Measurements from ENCODE around the gene CDH4. TPM values are rescaled to one million over a fixed set of nuclear protein-coding genes. Genes with fewer than 3 reads are reported as not detected.

CDH4 gene
- total and polyA plus RNA-seq, 2 of the 8 experiments (the other 6 are each of a cell fraction or from before 2014, with no cell fraction given), result 4.3 to 7.9 TPM

DNA sequence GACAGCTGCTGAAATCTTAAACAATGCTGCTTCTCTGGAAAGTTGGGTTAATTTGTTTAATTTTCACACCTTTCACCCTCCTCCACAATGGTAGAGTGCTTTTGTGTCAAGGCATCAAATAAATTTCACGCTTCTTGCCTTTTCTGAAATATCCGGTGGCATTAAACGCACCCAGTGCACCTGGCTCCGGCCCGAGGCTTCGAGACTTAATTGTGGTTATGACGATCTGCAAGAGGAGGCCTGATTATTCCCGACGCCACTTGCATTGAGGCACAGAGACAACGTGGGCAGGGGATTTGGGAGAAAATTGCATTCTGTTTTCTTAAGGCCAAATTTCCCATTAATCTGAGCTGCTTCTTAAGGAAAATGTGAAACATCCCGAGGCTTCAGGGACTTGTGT lies 152.2 kb downstream of the CDH4 start:
- H3K18ac ChIP-seq (ENCODE audit: extremely low read depth, low read length), result no peak overlapping the region
- no peak overlapping the region for H2BK15ac ChIP-seq (ENCODE audit: low read length)
- H3K9ac ChIP-seq (replicated peaks in 1 of 4; ENCODE audit: extremely low read depth in 1 of 4, low read depth in 3 of 4, low read length in 3 of 4), result no peak overlapping the region
- no peak overlapping the region for H3K27ac ChIP-seq (ENCODE audit: low read depth, low read length)
- H2BK120ac ChIP-seq (replicated peaks; ENCODE audit: low read depth, low read length), result no peak overlapping the region
- no peak overlapping the region for H4K8ac ChIP-seq (ENCODE audit: extremely low read depth, insufficient read depth, low read length)
- H2BK20ac ChIP-seq (ENCODE audit: low read length), result no peak overlapping the region
- H4K91ac ChIP-seq (replicated peaks; ENCODE audit: insufficient read length, low read length), result no peak overlapping the region
- no peak for DNase-seq (ENCODE audit: low read depth in 1 of 2, low spot score in 2 of 2)
- no peak overlapping the region for H3K23ac ChIP-seq (ENCODE audit: insufficient read length)
- H2AK5ac ChIP-seq (ENCODE audit: low read depth, low read length), result no peak overlapping the region
- H3K4me1 ChIP-seq (replicated peaks in 1 of 4; ENCODE audit: control insufficient read depth in 3 of 4, insufficient read depth in 4 of 4, low read length in 3 of 4), result no peaks in the 10 kb centered on the region
- no peaks in the 10 kb centered on the region for H3K36me3 ChIP-seq (ENCODE audit: control insufficient read depth in 2 of 4, insufficient read depth in 4 of 4, low read length in 3 of 4)
- no peak overlapping the region for H2BK12ac ChIP-seq (ENCODE audit: low read depth, low read length)
- no peak overlapping the region for H2BK5ac ChIP-seq (ENCODE audit: low read depth, low read length)
- WGBS, 2 experiments (ENCODE audit: extremely low coverage in 1 of 2, insufficient coverage in 1 of 2, insufficient read length in 1 of 2, insufficient replicate concordance in 2 of 2, low coverage in 1 of 2, low lambda C conversion rate in 2 of 2, missing lambda C conversion rate in 1 of 2), result 92% methylated on average over 11 of the region's 11 CpGs; no CpG with 5 or more reads in 1 of the 2 experiments
- peaks cover 0 to 3% of the 10 kb centered on the region in 2 experiments for H4K20me1 ChIP-seq (replicated peaks in 1 of 2; ENCODE audit: control insufficient read depth in 1 of 2, insufficient read depth in 2 of 2, low read length in 2 of 2)
- H3K23me2 ChIP-seq (ENCODE audit: low read depth, low read length), result no peaks in the 10 kb centered on the region
- H3K56ac ChIP-seq (replicated peaks; ENCODE audit: insufficient read length, low read depth, low read length), result no peak overlapping the region
- no peak overlapping the region for H3K4me3 ChIP-seq (ENCODE audit: extremely low read depth in 1 of 4, insufficient read depth in 2 of 4, low read depth in 3 of 4, low read length in 4 of 4)
- no peaks in the 10 kb centered on the region for H3K79me1 ChIP-seq (ENCODE audit: low read depth, low read length)
- ChIA-PET POLR2A (ENCODE audit: partially characterized antibody) (no interaction called here), CTCF (ENCODE audit: partially characterized antibody) (interaction anchor here (0.7 to 1.6 kb wide), 3 partner anchors 12 to 176 kb away, joined by 3 to 5 read pairs (median 3); no protein-coding TSS in a partner anchor)
- no peaks in the 10 kb centered on the region for H3K79me2 ChIP-seq (ENCODE audit: control insufficient read depth in 1 of 2, insufficient read depth in 2 of 2, low read length in 2 of 2)
- no peak overlapping the region for H3K4ac ChIP-seq (replicated peaks; ENCODE audit: insufficient read length, low read depth, low read length)
- no peaks in the 10 kb centered on the region; a peak in 1 of 4 replicates for H3K9me3 ChIP-seq (ENCODE audit: insufficient read depth in 2 of 2, low read depth in 1 of 2, low read length in 1 of 2)
- no peak for FAIRE-seq
- no peak overlapping the region for H3K14ac ChIP-seq (ENCODE audit: insufficient read length)
- H4K5ac ChIP-seq (ENCODE audit: insufficient read length, low read depth, low read length), result no peak overlapping the region
- no peak overlapping the region for H2AFZ ChIP-seq (ENCODE audit: low read length)
- peaks cover 0 to 19% (median 7%) of the 10 kb centered on the region in 4 experiments; a peak in 4 of 7 replicates for H3K27me3 ChIP-seq (replicated peaks in 1 of 4; ENCODE audit: control insufficient read depth in 3 of 4, extremely low read depth in 1 of 4, insufficient read depth in 3 of 4, low read length in 3 of 4)
- H3K4me2 ChIP-seq (ENCODE audit: insufficient read depth in 1 of 2, low read depth in 2 of 2, low read length in 2 of 2), result no peak overlapping the region
- TF ChIP-seq SP2 (IDR thresholded peaks at IDR 0.05; ENCODE audit: low read length), result no peak

All from H1 (cell line).